ENCODE data around the gene TMOD3. TPM values are rescaled to one million over a fixed set of nuclear protein-coding genes. Genes with fewer than 3 reads are reported as not detected.

TMOD3 gene
- total RNA-seq, 1 donor from 2014 or later, result 59.2 TPM

- no peak for DNase-seq (ENCODE audit: low spot score)
- H3K9me3 Mint-ChIP-seq, result no peaks in the 10 kb centered on the region
- intact Hi-C loops (cut with micrococcal nuclease), result no loop called here
- peaks cover 32% of the 10 kb centered on the region for H3K36me3 Mint-ChIP-seq (ENCODE audit: low read depth)
- no peak overlapping the region for H3K4me3 Mint-ChIP-seq
- no peaks in the 10 kb centered on the region for H3K27me3 Mint-ChIP-seq (ENCODE audit: insufficient read depth)
- no peak overlapping the region for H3K27ac Mint-ChIP-seq
- H3K4me1 Mint-ChIP-seq (ENCODE audit: low read depth), result no peaks in the 10 kb centered on the region
These were observed 77.8 kb downstream of the TMOD3 start for GRCh38 chr15:51907136-51907862.

DNA sequence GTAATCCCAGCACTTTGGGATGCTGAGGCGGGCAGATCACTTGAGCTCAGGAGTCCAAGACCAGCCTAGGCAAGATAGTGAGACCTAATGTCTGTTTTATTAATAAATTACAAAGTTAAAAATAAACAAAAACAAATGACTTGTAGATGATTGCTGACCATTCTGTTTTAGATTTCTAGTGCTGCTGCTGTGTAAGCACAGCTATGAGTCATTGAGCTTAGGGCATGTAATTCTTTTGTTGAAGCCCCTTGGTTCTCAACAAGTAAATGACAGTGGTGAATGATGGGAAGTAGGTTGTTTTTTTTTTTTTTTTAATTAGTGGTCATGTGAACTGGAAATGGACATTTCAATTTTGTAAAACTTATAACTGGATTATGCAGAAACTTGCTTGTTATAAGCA is 78.9 kb downstream of the TMOD3 start:
- Mint-ChIP-seq H3K27ac (no peak overlapping the region), H3K4me3 (no peak overlapping the region), H3K9me3 (no peaks in the 10 kb centered on the region), H3K27me3 (ENCODE audit: insufficient read depth) (no peaks in the 10 kb centered on the region), H3K4me1 (ENCODE audit: low read depth) (no peaks in the 10 kb centered on the region), H3K36me3 (ENCODE audit: low read depth) (peaks cover 34% of the 10 kb centered on the region)
- DNase-seq (ENCODE audit: low spot score), result no peak
- intact Hi-C loops (cut with micrococcal nuclease), result no loop called here

- Mint-ChIP-seq H3K27ac (no peak overlapping the region), H3K36me3 (ENCODE audit: low read depth) (peaks cover 29% of the 10 kb centered on the region), H3K4me1 (ENCODE audit: low read depth) (no peaks in the 10 kb centered on the region), H3K27me3 (ENCODE audit: insufficient read depth) (no peaks in the 10 kb centered on the region), H3K9me3 (no peaks in the 10 kb centered on the region), H3K4me3 (no peak overlapping the region)
- DNase-seq (ENCODE audit: low spot score), result no peak
- intact Hi-C loops (cut with micrococcal nuclease), result no loop called here
These were observed 80.1 kb downstream of the TMOD3 start for GRCh38 chr15:51909584-51909983.

DNA sequence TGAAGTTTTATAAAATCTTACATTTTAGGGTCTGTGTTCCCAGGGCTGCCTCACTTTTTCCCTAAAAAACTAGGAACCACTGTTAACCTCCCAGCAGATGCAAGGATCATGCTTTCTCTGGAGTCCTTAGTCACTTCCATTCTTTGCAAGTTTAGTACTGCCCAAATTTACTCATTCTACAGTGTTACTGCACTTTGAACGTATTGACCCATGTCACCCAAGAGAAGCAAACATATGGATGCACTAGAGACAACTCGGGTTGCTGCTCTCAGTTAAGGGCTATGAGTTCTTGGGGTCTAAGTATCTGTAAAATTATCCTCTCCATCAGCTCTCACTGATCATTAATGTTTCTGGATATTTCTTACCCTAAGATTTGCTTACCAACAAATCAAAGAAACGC is 83.1 kb downstream of the TMOD3 start:
- Mint-ChIP-seq H3K4me1 (ENCODE audit: low read depth) (no peaks in the 10 kb centered on the region), H3K27me3 (ENCODE audit: insufficient read depth) (no peaks in the 10 kb centered on the region), H3K27ac (no peak overlapping the region), H3K36me3 (ENCODE audit: low read depth) (peaks cover 23% of the 10 kb centered on the region), H3K9me3 (no peaks in the 10 kb centered on the region), H3K4me3 (no peak overlapping the region)
- DNase-seq (ENCODE audit: low spot score), result no peak
- intact Hi-C loops (cut with micrococcal nuclease), result no loop called here

GRCh38 chr15:51917493-51917892 is 88.0 kb downstream of the TMOD3 start:
- Mint-ChIP-seq H3K9me3 (no peaks in the 10 kb centered on the region), H3K36me3 (ENCODE audit: low read depth) (peaks cover 9% of the 10 kb centered on the region), H3K4me3 (no peak overlapping the region), H3K4me1 (ENCODE audit: low read depth) (no peaks in the 10 kb centered on the region), H3K27ac (no peak overlapping the region), H3K27me3 (ENCODE audit: insufficient read depth) (no peaks in the 10 kb centered on the region)
- intact Hi-C loops (cut with micrococcal nuclease), result loop anchor here (5.0 kb wide), 1 partner anchor 265 kb away; no protein-coding TSS in a partner anchor
- DNase-seq (ENCODE audit: low spot score), result no peak

- H3K4me1 Mint-ChIP-seq (ENCODE audit: low read depth), result no peaks in the 10 kb centered on the region
- intact Hi-C loops (cut with micrococcal nuclease), result no loop called here
- DNase-seq (ENCODE audit: low spot score), result no peak
- no peaks in the 10 kb centered on the region for H3K27me3 Mint-ChIP-seq (ENCODE audit: insufficient read depth)
- peaks cover 14% of the 10 kb centered on the region for H3K36me3 Mint-ChIP-seq (ENCODE audit: low read depth)
- no peak overlapping the region for H3K4me3 Mint-ChIP-seq
- H3K9me3 Mint-ChIP-seq, result no peaks in the 10 kb centered on the region
- H3K27ac Mint-ChIP-seq, result no peak overlapping the region
These were observed 95.0 kb downstream of the TMOD3 start for GRCh38 chr15:51924156-51925068.

DNA sequence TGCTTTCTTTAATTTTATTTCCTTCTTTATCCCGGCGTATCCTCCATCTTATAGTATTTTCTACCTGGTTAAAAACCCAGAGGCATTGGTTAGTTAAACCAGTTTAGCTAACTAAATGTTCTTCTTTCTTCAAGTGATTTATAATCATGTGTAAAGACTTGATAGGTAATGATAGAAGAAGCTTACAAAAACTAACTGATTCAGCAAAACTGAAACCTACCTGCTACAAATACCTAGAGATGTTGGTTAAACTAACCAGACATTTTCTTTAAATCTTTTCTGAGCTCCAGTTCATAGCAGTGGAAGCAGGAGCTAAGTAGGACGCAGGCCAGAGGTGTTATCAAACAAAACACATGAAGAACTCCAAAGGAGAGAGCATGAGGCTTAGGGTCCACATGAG is 97.4 kb downstream of the TMOD3 start:
- intact Hi-C loops (cut with micrococcal nuclease), result loop anchor here (1.0 kb wide), 1 partner anchor 25 kb away; no protein-coding TSS in a partner anchor
- DNase-seq (ENCODE audit: low spot score), result no peak
- Mint-ChIP-seq H3K4me1 (ENCODE audit: low read depth) (no peaks in the 10 kb centered on the region), H3K27me3 (ENCODE audit: insufficient read depth) (no peaks in the 10 kb centered on the region), H3K36me3 (ENCODE audit: low read depth) (peaks cover 19% of the 10 kb centered on the region), H3K27ac (no peak overlapping the region), H3K4me3 (no peak overlapping the region), H3K9me3 (no peaks in the 10 kb centered on the region)

DNA sequence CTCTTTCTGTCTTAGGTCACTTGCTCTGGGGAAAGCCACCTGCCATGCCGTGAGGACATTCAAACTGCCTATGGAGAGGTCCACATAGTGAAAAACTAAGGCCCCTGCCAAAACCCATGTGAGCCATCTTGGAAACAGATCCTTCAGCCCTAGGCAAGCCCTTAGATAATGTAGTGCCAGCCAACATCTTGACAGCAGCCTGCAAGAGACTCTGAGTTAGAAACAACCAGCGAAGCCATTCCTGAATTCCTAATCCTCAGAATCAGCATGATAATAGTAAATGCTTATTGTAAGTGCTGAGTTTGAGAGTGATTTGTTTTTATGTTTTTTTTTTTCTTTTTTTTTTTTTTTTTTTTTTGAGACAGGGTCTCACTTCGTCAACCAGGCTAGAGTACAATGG is 101.6 kb downstream of the TMOD3 start:
- no peaks in the 10 kb centered on the region for H3K27me3 Mint-ChIP-seq (ENCODE audit: insufficient read depth)
- H3K4me1 Mint-ChIP-seq (ENCODE audit: low read depth), result peaks cover 10% of the 10 kb centered on the region
- no peak for DNase-seq (ENCODE audit: low spot score)
- H3K9me3 Mint-ChIP-seq, result no peaks in the 10 kb centered on the region
- peaks cover 14% of the 10 kb centered on the region for H3K36me3 Mint-ChIP-seq (ENCODE audit: low read depth)
- no peak overlapping the region for H3K27ac Mint-ChIP-seq
- intact Hi-C loops (cut with micrococcal nuclease), result no loop called here
- H3K4me3 Mint-ChIP-seq, result no peak overlapping the region

DNA sequence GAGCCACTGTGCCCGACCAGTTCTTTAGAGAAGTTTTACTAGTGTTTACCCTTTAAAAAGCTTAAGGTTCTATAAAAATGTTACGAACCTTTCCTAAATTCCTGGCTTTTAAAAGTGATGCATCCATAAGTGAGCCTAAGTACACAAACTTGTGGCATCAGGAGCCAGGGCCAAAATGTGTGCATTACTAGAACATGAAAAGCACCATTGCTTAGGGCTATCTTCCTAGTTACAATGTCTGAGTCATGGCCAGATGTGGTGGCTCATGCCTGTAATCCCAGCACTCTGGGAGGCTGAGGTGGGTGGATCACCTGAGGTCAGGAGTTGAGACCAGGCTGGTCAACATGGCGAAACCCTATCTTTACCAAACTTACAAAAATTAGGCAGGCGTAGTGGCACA is 102.2 kb downstream of the TMOD3 start:
- Mint-ChIP-seq H3K4me3 (no peak overlapping the region), H3K9me3 (no peaks in the 10 kb centered on the region), H3K27ac (no peak overlapping the region), H3K36me3 (ENCODE audit: low read depth) (peaks cover 18% of the 10 kb centered on the region), H3K27me3 (ENCODE audit: insufficient read depth) (no peaks in the 10 kb centered on the region), H3K4me1 (ENCODE audit: low read depth) (peaks cover 15% of the 10 kb centered on the region)
- intact Hi-C loops (cut with micrococcal nuclease), result no loop called here
- DNase-seq (ENCODE audit: low spot score), result no peak

DNA sequence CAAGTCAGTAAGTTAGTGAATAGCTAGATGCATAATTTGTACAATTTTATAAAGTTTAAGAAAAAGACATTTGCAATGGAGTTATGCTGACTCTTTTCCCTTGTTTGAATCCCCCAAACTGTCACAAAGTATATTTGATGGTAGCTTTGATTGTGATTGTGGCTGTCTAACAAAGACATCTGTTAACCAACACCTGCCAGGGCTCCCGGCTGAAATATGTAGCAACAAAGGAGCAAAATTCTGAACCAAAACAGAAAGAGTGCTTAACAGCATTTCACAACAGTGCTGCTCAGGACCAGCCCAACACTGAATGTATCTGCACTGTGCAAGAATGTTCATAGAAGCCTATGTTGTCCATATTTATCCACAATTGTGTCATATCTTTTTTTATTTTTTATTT is 102.7 kb downstream of the TMOD3 start:
- peaks cover 19% of the 10 kb centered on the region for H3K36me3 Mint-ChIP-seq (ENCODE audit: low read depth)
- H3K27me3 Mint-ChIP-seq (ENCODE audit: insufficient read depth), result no peaks in the 10 kb centered on the region
- no peak overlapping the region for H3K27ac Mint-ChIP-seq
- intact Hi-C loops (cut with micrococcal nuclease), result no loop called here
- H3K9me3 Mint-ChIP-seq, result no peaks in the 10 kb centered on the region
- H3K4me1 Mint-ChIP-seq (ENCODE audit: low read depth), result peaks cover 15% of the 10 kb centered on the region
- DNase-seq (ENCODE audit: low spot score), result no peak
- H3K4me3 Mint-ChIP-seq, result no peak overlapping the region

DNA sequence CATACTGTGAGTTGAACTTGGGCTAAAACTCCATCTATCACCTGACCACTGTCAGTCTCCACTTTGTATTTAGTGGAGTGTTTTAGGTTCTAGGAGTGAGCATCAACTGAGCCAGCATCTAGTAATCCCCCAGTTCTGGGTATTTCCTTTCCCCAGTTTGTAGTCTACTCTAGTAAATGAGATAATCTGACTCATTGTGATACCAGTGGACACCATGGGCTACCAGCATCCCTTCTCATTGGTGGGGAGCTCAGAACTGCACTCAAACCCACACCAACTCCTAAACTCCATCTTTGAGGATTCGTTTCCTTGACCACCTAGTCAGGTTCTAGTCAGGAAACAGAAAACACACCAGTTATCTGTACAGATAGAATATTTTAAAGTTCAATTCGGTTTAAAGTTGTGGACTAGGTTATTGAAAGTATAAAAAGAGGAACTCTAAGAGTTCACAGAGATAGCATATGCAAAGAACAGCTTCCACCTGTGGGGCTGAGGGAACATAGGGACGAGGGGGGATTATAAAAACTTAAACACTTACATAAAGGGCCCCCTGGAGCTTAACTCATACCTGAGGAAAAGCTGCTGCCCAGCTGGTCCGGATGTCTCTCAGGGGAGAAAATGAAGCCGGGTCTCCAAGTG is 106.1 kb downstream of the TMOD3 start:
- Mint-ChIP-seq H3K36me3 (ENCODE audit: low read depth) (peaks cover 17% of the 10 kb centered on the region), H3K27me3 (ENCODE audit: insufficient read depth) (no peaks in the 10 kb centered on the region), H3K4me3 (no peak overlapping the region), H3K9me3 (no peaks in the 10 kb centered on the region), H3K27ac (peak overlapping the region; percentile 67), H3K4me1 (ENCODE audit: low read depth) (peaks cover 15% of the 10 kb centered on the region)
- intact Hi-C loops (cut with micrococcal nuclease), result no loop called here
- no peak for DNase-seq (ENCODE audit: low spot score)

DNA sequence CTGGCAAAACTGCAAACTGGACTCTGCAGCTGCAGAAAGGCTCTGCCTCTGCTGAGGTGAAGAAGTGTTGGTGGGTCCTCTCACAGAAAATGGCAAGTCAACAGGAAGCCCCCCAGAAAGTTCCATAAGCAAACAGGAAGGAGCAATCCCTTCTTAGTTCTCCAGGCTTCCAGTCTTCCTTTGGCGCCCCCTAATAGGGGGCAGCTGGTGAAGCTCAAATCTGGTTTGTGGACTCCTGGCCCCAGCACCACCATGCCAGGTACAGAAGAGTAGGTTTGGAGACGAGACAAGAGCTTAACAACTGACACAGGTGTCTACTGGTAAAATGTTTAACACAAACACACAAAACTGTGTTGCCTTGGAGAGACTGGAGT is 106.6 kb downstream of the TMOD3 start:
- Mint-ChIP-seq H3K27me3 (ENCODE audit: insufficient read depth) (no peaks in the 10 kb centered on the region), H3K36me3 (ENCODE audit: low read depth) (peaks cover 14% of the 10 kb centered on the region), H3K4me3 (no peak overlapping the region), H3K27ac (no peak overlapping the region), H3K9me3 (no peaks in the 10 kb centered on the region), H3K4me1 (ENCODE audit: low read depth) (peaks cover 15% of the 10 kb centered on the region)
- no peak for DNase-seq (ENCODE audit: low spot score)
- intact Hi-C loops (cut with micrococcal nuclease), result no loop called here

DNA sequence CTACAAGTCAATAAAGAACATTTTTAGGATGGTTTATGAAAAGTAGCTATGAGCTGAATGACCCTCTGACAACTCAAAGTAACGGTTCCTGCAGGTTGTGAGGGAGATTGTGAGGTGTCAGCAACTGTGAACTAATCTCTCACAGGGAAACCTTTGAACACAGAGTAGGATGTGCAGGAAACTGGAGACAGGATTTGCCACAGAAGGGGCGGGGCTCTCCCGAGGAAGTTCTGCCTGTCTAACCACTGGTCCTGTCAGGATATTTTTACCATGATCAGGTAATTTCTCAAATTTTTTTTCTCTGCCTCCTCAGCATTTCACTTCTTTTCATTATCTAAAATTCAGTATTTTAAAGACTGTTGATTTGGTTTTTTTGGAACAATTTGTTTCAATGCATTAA is 108.8 kb downstream of the TMOD3 start:
- intact Hi-C loops (cut with micrococcal nuclease), result no loop called here
- no peak overlapping the region for H3K27ac Mint-ChIP-seq
- no peaks in the 10 kb centered on the region for H3K9me3 Mint-ChIP-seq
- H3K36me3 Mint-ChIP-seq (ENCODE audit: low read depth), result peaks cover 23% of the 10 kb centered on the region
- peaks cover 15% of the 10 kb centered on the region for H3K4me1 Mint-ChIP-seq (ENCODE audit: low read depth)
- no peak for DNase-seq (ENCODE audit: low spot score)
- no peaks in the 10 kb centered on the region for H3K27me3 Mint-ChIP-seq (ENCODE audit: insufficient read depth)
- H3K4me3 Mint-ChIP-seq, result no peak overlapping the region

Data from activated T-helper 1 cell treated with anti-CD3 and anti-CD28 coated beads, Interleukin-12 subunit alpha, Interleukin-12 subunit beta, Interleukin-2, Interleukin-4 antibody, amounts not matched to agents 30 ng/mL and 10 ng/mL and 1 ng/mL, durations not matched to agents 14 hours and 24 hours and 36 hours (primary cell).